NOMO-1 (cell line): Measurements from ENCODE around the gene CTNNA3.

Source experiments
- DNase-seq, 2 experiments: peaks; one replicate each; lab custom pipeline; 2025; ENCODE audit not compliant: unreplicated experiment in 2 of 2; lab: John Stamatoyannopoulos, UW

Gene CTNNA3

GRCh38 chr10:67156239-67156638 lies 539.8 kb downstream of the CTNNA3 start:
- no peak for DNase-seq

DNA sequence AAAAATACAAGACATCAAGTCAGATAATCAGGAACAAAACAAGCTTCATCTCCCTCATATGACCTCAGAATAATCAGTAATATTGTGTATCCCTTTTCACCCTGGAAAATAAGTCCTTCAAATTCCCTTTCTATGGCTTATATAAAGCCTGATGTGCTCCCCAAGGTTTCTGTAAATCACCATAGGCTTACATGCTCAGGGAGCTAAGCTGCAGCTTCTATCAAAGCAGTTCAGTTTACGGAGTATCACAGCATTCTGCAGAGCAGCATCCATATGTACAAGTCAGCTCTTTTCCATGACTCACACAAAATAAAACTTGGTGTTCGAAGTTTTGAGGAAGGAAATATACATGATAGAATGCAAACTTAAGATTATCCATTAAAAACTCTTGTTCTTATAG lies 544.5 kb downstream of the CTNNA3 start:
- DNase-seq = no peak

DNA sequence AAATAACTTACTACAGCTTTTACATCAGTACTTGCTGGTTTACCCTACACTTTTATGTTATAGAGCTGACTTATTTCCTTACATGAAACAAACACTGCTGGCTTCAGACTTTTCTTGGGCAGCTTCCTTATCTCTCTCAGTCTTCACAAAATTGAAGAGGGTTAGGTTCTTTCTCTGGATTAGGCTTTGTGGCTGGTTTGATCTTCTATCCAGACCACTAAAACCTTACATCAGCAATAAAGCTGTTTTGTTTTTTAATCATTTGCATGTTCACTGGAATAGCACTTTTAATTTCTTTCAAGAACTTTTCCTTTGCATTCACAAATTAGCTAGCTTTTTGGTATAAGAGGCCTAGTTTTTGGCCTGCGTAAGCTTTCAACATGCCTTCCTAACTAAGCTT lies 551.5 kb downstream of the CTNNA3 start:
- DNase-seq = no peak

- no peak for DNase-seq
Measured at GRCh38 chr10:67141300-67141699, 554.7 kb downstream of the CTNNA3 start.

GRCh38 chr10:67140641-67141040 lies 555.4 kb downstream of the CTNNA3 start:
- no peak for DNase-seq

- no peak for DNase-seq
Measured at GRCh38 chr10:67127441-67127840, 568.6 kb downstream of the CTNNA3 start.

GRCh38 chr10:67119651-67120050 lies 576.3 kb downstream of the CTNNA3 start:
- no peak for DNase-seq

DNA sequence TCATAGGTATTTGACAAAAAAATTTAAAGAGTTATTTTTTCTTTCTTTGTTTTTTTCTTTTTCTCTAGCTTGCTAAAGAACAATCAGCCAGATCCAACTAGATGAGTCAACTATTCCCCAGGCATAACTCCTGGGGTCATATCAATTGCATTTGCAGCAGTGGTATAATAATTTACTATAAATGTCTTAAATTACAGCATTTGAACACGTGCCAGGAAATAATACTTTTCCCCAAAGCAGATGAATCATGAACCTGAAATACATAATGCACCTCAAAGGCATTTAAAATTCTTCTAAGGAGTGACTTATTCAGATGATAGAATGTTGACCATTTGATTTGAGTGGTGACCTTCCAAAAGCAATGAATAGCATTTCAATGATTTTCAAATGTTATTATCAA lies 580.0 kb downstream of the CTNNA3 start:
- no peak for DNase-seq

DNA sequence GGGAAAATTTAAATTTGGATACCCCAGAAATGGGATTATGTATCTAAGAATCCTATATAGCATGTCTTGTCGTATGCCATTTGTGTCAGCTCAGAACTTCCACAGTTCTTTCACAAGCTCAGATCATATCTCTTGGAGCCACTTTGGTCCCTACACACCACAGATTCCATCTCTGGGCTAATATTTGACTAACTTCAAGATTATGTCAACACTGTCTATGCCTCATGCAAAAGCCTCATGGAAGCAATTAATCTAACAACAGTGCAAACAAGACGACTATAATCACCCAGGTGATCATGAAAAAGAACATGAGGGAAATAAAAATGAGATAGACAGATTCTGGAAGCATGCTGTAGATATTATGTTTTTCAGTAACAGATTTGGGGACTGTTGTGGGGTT lies 581.0 kb downstream of the CTNNA3 start:
- no peak for DNase-seq

GRCh38 chr10:67112765-67113164 lies 583.2 kb downstream of the CTNNA3 start:
- no peak for DNase-seq

DNA sequence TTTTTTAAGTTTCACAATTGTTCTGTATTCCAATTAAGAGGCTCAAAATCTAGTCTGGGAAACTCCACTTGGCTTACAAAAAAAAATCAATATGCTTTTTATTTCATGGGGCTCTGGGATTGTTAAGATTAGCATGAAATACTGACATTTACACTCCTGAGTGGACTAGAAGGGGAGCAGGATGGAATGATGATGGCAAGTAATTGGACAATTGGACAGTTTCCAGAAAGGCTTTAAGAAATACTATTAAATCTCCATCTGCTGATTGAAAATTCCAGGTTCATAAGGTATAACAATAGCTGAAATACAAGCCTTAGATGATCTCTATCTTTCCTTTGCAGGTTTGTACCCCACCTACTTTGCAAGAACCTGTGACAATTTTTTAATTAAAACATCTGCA lies 585.7 kb downstream of the CTNNA3 start:
- DNase-seq = no peak

DNA sequence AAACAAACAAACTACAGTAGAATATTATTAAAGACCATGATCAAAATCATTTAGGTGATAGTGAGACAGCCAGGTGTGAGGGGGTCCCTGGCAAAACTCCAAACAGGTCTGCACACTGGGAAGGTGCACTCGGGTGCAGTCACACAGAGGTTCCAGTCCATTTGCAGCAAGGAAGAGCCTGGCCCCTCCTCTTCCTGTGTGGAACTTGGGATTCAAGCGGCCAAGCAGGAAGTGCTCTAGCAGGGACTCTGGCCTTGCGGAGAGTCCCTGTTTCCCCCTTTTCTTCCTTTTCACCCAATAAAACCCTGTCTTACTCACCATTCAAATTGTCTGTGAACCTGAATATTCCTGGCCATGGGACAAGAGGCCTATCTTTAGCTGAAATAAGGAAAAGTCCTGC lies 588.3 kb downstream of the CTNNA3 start:
- no peak for DNase-seq

- no peak for DNase-seq
Measured at GRCh38 chr10:67100951-67101350, 595.0 kb downstream of the CTNNA3 start.

GRCh38 chr10:67098461-67098860 lies 597.5 kb downstream of the CTNNA3 start:
- DNase-seq = no peak

GRCh38 chr10:67095531-67095930 lies 600.5 kb downstream of the CTNNA3 start:
- DNase-seq = no peak

GRCh38 chr10:67088036-67088435 lies 608.0 kb downstream of the CTNNA3 start:
- no peak for DNase-seq

DNA sequence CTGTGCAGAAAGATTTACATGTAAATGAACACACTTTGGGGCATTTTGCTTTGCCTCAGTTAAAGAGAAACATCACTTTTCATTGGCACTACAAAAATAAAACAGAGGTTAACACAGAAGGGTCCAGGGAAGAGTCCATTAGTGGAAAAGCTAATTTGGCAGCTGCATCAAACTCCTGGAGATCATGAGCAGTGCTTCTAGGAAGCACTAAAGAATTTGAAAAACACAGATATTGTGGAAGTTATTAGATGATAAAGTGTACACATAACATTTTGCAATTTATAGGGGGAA lies 608.9 kb downstream of the CTNNA3 start:
- DNase-seq = no peak

DNA sequence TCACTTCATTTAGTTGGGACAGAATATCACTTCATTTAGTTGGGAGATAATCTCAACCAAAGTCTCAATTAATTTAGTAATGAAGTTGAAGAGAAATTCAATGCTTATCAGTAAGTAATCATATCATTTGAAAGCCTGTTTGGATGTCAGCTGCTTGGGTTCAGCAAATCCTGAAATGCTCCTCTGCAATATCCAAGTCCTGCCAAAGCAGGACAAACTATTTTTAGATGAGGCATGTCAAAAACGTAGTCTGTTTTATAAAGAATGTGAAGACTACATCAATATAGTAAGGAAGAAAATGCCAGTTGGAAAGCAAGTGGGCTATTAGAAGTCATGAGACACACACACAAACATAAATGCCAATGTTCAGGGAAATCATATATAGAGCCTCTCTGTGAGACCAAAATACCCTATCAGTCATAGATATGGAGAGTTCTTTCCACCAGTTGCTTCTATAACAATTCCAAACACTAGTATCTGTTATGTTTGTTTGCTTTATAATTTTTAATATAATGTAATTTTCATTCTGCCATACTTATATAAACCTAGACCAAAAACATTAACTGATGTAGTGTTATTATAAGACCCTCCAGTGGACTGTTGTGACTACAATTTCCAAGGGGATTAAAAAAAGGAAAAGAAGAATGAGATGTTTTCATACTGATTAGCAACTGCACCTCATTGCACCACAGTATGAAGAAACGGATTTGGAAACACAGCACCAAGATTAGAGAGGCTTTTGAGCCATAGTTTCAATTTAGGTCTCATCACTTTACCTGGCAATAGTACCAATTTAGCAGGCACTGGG lies 609.5 kb downstream of the CTNNA3 start:
- DNase-seq = no peak

- DNase-seq = no peak
Measured at GRCh38 chr10:67079126-67079525, 616.9 kb downstream of the CTNNA3 start.

DNA sequence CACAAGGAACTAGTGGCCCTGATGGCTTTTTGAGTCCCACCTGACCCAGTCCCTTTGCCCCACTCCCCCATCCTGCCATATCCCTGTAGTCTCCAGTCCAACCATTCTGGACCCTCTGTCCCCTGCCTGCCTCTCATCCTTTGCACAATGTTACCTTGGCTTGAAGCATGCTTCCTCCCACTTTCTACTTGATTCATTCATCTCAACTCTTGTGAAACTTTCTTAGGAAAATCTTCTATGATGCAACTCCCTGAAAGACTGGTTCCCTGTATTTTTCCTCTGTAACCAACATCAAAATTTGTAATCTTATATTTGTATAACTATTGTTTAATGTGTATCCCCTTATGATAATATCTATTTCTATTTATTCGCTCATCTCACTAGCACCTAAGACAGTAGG lies 618.6 kb downstream of the CTNNA3 start:
- DNase-seq = no peak

- no peak for DNase-seq
Measured at GRCh38 chr10:67076144-67076543, 619.9 kb downstream of the CTNNA3 start.

GRCh38 chr10:67075491-67075971 lies 620.5 kb downstream of the CTNNA3 start:
- no peak for DNase-seq

GRCh38 chr10:67072654-67073053 lies 623.3 kb downstream of the CTNNA3 start:
- DNase-seq = no peak
